GM21526 (cell line): Measurements from ENCODE around the gene FBF1.
"Not testable (repeated sequence)": the region's sequence is repeated elsewhere in the genome, so short reads cannot be mapped to it uniquely, and the experiment has no call there.

Experiments
- ATAC-seq: cut with Tn5 transposase; IDR thresholded peaks from one replicate; pipeline ENCODE4 v1.9.1; 2021; ENCODE audit warnings: moderate library complexity; ENCODE audit not compliant: unreplicated experiment, low FRiP score

FBF1 gene, protein sequence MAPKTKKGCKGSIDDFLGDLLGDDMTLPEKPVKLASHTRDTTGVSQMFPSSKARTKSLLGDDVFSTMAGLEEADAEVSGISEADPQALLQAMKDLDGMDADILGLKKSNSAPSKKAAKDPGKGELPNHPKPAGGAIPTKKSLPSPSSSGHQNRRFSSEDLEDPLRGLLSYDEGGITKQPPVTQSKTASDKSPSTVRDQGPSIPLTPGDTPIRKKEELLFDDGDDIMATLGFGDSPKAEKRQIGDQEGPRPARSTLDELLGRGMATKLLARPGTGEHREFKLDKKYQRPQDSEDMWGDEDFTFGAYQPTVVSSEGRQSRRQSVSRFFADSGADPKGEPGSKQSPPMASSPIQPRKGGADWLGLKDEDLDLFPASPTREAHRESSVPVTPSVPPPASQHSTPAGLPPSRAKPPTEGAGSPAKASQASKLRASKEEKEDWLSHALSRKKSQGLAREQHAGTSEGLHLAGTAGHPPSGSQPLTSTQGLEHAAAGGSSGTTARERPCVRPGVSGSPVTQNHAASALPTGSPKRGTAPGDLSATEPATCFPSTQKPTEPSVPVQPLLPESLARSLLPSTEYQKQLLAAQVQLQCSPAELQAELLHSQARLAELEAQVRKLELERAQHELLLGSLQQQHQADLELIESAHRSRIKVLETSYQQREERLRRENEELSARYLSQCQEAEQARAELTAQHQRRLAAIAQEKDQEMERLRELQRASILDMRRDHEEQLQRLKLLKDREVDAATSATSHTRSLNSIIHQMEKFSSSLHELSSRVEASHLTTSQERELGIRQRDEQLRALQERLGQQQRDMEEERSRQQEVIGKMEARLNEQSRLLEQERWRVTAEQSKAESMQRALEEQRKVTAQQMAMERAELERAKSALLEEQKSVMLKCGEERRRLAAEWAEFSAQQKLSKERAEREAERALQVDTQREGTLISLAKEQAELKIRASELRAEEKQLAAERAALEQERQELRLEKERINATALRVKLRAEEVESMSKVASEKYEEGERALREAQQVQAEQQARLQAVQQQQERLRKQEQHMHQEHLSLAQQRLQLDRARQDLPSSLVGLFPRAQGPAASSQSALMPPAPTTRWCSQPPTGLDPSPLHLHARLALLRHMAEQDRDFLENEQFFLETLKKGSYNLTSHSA

DNA sequence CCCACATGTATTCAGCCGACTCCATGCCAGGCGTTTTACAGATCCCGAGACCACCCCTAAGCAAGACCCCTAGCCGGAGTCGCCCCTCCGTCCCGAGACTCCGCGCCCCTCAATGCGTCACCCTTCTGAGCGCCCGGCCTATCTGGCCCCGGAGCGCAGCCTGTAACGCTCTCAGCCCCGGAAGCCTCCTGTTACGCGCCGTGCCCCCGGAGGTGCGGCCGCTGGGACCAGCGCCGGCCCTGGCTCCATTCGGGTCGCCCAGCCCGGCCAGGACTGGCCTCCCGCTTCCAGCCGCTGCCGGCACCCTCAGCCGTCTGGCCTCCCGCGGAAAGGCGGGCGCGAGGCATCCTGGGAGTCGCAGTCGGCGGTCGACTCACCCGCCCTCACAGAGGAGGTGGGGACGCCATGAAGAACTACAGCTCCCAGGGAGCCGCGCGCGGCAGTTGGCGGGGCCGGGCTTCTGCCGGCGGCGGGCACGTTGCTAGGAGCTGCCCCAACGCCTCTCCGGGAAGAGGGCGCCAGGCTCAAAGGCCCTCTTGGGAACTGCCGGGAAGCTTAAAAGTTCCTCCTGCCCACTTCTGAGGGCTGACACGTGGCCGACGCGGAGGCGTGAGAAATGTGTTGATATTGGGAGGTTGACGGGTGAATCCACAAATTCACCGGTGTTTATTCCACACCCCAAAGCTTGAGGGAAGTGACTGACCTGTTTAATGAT is at the start of gene FBF1:
TSS of gene FBF1 (minus strand) at position 316 of the 715 bp plus-strand sequence. CDS start 2,893 bp downstream, outside the sequence.
- peak; percentile 85 for ATAC-seq

DNA sequence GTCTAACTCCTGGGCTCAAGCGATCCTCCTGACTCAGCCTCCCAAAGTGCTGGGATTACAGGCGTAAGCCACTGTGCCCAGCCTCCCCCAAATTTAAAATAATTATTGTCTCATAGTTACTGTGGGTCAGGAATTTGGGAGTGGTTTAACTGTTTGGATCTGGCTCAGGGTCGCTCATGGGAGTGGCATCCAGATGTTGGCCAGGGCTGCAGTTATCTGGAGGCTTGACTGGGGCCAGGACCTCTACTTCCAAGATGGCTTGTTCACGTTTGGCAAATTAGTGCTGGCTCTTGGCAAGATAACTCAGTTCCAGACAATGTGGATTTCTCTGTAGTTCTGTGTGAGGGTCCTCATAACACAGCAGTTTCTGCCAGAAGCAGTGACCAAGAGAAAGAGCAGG is 46.2 kb upstream of the FBF1 start:
- ATAC-seq = no peak

DNA sequence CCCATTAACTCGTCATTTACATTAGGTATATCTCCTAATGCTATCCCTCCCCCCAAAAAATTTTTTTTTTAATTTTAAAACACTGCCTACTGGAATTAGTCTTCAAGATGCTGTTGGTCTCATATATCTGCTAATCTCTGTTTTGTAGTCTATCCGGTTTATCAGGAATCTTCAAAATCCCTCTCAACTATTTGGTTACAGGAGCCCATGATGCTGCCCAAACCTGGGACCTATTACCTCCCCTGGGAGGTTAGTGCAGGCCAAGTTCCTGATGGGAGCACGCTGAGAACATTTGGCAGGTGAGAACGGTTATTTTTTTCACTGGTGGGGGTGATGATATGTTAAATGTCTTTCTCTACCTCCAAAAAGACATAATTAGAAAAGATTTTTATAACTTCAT is 45.1 kb upstream of the FBF1 start:
- no peak for ATAC-seq

DNA sequence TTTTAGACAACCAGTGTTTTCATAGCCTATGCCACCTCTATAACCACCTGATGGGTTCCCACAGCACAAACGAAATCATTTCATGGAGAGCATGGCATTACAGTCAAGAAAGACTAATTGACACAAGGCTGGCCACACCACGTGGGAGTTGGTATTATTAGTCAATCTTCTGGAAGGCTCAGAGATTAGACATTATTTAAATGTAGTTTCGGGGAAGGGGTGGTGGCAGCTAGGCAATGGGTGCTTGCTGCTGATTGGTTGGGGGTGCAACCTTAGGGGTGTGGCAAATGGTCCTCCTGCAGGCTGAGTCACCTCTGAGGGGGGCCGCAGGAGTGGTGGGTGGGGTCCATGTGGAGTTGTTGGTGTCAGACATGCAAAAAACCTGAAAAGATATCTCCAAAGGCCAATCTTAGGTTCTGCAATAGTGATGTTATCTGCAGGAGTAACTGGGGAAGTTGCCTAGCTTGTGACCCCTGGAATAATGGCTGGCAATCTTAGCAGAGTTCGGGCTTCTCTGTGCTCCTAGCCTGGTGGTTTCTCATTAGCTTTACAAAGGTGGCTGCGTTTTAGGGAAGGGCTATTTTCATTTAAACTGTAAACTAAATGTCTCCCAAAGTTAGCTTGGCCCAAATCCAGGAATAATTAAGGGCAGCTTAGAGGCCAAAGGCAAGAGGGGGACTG is 42.8 kb upstream of the FBF1 start:
- ATAC-seq = no peak

DNA sequence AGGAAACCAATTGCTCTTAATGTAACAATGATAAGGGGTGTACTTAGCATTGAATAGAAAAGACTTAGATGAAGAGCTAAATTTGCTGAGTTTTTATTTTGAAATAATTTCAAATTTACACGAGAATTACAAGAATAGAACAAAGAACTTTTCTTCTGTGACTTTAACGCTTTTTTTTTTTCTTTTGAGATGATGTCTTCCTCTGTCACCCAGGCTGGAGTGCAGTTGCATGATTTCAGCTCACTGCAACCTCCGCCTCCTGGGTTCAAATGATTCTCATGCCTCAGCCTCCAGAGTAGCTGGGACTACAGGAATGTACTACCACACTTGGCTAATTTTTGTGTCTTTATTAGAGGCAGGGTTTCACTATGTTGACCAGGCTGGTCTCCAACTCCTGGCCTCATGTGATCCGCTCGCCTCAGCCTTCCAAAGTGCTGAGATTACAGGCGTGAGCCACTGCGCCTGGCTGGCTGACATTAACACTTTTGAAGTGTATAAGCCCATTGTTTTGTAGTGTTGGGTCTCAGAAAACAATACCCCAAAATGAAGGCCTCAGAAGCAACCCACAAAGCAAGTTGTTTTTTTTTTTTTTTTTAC is 40.3 kb upstream of the FBF1 start:
- ATAC-seq = no peak

DNA sequence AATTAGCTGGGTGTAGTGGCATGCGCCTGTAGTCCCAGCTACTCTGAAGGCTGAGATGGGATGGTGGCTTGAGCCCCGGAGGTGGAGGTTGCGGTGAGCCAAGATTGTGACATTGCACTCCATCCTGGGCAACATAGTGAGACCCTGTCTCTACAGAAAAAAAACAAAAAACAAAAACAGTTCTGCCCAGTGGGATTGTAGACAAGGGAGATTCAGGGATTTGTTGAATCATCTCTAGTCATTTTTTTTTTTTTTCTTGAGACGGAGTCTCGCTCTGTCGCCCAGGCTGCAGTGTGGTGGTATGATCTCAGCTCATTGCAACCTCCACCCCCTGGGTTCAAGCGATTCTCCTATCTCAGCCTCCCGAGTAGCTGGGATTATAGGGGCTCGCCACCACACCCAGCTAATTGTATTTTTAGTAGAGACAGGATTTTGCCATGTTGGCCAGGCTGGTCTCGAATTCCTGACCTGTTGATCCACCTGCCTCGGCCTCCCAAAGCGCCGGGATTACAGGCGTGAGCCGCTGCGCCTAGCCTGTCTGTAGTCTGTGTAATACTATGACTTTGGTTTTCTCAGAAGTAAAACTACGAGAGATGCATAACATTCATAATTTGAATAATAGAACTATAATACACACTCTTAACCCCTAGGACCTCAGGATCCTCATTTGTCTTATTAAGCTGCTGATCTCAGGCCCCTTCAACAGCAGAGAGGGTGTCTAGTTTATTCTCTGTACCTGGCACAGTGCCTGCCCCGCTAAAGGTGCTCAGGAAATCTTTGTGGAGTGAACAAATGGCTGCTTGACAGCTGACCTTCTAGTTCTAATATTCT is 39.6 kb upstream of the FBF1 start:
- ATAC-seq = no peak

DNA sequence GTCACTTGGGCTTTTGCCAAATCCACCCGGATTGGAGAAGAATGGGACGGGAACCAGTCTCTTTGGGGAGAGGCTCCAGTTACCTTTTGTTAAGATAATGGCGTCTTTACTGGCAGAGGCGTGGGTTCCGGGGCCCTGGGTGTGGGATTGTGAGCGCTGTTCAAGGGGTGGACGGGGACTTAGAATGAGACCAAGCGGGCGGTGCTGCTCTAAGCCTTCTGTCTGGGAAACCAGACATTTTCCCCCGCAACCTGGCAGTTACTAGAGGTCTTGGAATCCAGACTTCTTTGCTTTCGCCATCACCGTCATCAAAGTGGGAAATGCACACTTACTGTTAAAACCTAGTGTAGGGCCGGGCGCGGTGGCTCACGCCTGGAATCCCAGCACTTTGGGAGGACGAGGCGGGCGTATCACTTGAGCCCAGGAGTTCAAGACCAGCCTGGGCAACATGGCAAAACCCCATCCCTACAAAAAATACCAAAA is 38.9 kb upstream of the FBF1 start:
- peak; percentile 18 for ATAC-seq

DNA sequence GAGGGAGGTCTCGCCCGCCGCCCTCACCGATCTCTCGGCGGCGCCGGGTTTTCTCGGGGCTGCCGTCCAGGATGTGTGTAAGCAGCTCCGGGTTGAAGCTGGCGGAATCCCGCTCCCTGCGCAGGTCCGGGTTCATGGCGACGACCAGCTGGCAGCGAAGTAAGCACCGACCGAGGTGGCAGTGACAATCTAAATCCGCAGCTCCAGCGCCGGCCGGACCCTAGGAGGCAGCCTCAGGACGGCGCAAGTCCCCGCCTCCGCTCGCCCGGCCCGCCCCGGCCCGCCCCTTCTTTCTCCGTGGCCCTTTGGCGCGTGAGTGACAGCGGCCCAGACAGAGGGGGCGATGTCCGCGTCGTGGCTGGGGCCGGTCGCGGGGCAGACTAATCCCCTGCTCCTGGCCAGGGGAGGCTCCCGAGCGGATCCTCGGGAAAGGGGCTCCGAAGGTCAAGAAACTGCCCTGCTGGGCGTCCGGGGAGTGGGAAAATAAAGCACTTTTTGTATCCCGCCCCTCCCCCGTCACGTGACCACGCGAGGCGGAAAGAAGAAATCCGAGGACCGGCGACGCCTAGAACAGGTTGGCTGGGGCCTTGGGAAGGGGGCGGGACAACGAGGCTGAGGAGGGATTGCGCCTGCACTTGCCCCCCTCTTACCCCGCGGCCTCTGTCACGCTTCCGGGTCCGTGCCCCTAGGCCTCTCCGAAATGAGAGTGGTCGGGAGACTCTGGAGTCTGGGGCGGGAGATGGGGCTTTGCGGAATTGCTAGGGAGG is 38.3 kb upstream of the FBF1 start, which contains the start of the genes ACOX1 and TEN1:
TSS of gene ACOX1 (minus strand) at position 229 of the 767 bp plus-strand sequence. CDS start at position 136, 93 bp downstream.
TSS of gene TEN1 (plus strand) at position 303 of the 767 bp plus-strand sequence. CDS start 6,953 bp downstream, outside the sequence.
- peak; percentile 81 for ATAC-seq

DNA sequence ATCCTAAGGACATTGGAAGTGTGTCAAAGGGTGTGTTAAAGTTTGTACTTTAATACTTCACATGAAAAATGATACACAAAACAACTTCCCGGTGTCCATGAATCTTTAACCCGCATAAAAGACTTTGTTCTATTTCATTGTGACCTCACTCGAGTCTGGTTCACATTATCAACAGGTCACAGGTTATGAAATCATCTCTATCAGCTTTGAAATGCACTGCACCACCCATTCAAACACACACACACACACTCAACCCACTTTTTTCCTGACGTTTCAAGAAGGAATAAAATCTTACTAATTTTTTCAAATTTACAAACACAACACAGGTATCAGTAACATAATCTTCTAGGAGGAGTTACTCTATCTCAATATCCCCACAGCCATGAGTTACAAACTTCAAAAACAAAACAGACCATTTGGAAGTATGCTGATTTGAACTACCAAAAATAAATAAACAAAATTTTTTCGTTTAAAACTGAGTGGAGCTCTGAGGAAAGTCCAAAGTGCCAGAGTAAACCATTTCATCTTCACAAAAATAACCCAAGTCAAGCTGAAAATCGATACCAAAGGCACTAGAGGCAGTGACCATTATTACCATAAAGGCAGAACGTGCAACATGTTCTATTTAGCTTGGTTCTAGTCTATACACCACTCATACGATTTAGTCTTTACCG is 35.5 kb upstream of the FBF1 start:
- no peak for ATAC-seq

DNA sequence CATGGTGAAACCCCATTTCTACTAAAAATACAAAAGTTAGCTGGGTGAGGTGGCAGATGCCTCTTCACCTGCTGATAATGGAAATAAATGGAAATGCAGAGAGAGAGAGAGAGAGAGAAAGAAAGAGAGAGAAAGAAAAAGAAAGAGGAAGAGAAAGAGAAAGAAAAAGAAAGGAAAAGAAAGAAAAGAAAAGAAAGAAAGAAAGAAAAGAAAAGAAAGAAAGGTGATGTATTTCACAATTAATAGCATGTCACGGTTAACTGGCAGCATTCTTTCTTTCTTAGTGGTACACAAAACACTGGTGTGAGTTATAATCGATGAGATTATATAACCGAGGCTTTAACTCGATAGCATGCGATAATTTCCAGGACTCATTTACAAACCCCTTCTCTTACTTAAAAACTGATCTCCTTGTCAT is 34.9 kb upstream of the FBF1 start:
- no peak for ATAC-seq

DNA sequence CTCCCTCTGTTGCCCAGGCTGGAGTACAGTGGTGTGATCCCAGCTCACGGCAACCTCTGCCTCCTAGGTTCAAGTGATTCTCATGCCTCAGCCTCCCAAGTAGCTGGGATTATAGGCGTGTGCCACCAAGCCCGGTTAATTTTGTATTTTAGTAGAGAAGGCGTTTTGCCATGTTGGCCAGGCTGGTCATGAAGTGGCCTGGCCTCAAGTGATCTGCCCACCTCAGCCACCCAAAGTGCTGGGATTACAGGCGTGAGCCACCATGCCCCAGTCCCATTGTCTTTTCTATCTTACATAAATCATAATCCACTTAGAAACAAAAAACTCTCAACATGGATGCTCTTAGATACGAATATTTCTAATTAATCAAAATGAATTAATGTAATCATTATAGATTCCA is 34.3 kb upstream of the FBF1 start:
- not testable (repeated sequence) for ATAC-seq

DNA sequence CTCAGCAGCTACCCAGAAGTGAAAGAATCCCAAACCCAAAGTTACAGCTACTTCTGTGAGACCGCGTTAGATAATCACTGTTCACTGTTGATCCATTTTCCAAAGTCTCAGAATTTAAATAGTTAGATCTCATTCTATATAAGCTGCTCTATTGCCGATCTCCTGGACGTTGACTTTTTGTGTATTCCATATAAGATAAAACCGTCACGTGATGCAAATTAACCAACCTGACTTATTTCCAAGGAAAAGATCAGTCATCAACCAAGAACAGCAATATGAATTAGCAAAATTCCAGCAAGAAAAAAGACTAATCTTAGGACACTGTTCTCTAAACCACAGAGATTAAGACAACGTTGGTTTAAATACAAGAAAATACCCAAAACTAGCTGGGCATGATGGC is 29.8 kb upstream of the FBF1 start:
- ATAC-seq = no peak

DNA sequence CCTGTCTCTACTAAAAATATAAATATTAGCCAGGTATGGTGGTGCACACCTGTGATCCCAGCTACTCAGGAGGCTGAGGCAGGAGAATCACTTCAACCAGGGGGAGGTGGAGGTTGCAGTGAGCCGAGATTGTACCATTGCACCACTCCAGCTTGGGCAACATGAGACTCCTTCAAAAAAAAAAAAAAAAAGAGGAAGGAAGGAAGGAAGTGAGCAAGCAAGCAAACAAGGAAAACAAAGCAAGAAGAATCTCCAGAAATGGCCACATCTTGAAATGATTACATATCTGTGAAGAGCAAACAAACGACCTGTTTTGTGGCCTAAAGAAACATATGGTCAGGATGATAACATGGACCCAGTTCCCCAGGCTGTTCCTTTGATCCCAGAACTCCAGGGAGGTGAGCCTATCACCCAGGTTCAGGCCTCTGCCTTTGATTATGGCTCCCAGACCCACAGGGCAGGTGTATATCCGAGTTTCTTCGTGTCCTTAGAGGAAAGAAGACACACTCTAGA is 29.2 kb upstream of the FBF1 start:
- ATAC-seq = no peak

DNA sequence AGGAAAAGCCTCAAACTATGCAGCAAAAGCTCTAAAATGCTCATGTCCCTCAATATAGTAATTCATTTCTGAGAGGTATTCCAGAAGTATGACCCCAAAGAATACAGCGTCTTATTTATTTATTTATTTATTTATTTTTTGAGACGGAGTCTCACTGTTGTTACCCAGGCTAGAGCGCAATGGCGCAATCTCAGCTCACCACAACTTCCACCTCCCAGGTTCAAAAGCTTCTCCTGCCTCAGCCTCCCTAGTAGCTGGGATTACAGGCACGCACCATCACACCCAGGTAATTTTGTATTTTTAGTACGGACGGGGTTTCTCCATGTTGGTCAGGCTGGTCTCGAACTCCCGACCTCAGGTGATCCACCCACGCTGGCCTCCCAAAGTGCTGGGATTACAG is 28.2 kb upstream of the FBF1 start:
- not testable (repeated sequence) for ATAC-seq

DNA sequence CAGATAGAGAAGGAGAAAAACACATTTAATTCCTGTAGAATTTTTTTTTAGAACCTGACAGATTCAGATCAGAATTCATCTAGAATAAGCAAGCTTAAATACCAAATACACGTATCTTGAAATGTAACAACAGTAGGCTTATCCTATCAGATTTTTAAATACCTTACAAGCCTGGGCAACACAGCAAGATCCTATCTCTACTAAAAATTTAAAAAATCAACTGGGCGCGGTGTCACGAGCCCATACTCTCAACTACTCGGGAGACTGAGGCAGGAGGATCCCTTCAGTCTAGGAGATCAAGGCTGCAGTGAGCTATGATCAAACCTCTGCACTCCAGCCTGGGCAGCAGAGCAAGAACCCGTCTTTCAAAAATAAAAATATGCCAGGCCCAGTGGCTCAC is 24.6 kb upstream of the FBF1 start:
- no peak for ATAC-seq

DNA sequence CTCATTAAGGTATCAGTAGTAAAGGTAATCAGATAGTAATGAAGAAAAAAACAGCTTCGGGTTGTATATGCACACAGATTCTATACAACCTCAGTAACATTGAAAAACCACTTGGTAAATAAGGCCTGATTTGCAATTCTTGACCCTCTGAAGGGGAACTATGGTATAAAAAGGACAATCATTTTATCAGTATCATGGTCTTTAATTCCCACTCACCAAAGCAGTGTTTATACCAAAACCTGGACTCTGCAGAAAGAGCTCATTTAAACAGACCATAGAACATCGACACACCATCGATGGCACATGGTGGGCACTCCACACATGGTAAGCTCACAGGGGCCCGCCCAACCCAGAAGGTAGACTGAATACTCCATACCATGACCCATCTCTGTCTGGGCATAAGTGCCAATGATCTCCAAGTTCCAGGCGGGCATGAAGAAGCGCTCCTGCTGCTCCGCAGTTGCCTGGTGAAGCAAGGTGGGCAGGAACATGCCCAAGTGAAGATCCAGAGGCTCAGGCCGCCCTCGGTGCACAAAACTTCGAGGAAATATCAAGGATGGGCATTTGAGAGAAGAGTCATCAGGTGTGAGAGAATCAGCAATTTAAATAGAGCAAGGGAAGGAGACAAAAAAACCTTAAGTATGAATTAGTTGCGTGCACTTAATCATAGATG is 19.1 kb upstream of the FBF1 start:
- ATAC-seq = no peak
